PC-3 (cell line): Measurements from ENCODE around the gene ORC6.

Source experiments
- EZH2 ChIP-seq: fragments of 300-600 bp; sonication (generic); IDR thresholded peaks from one replicate; pipeline ENCODE4 v1.6.1; 2017; ENCODE audit warnings: antibody characterized with exemption, mild to moderate bottlenecking, low read length; ENCODE audit not compliant: unreplicated experiment
- TF ChIP-seq, protein P1 (sequence below): fragments of 300-600 bp; sonication (generic); conservative IDR thresholded peaks from 2 replicates; pipeline ENCODE4 v1.5.1; 2017; ENCODE audit warnings: antibody characterized with exemption, low read depth, mild to moderate bottlenecking, low read length

DNA sequence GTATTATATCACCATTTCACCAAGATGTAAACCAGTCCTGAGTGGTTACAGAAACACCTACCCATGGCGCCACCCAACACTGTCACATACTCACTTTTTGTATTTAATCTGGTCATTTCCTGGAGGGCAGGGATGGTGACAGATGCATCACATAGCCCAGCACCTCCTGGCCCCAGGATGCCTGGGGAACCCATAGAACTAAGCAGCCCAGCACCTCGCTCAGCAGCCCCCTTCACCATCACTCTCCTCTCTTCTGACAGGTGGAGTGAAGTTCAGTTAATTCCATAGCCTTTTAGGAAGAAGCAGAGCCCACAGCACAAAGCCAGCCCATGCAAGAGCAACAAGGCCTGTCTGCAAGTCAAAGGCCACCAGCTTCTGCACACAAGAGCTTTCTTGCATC is 31.2 kb downstream of the ORC6 start:
- no peak for TF ChIP-seq EZH2
- TF ChIP-seq, protein P1, sequence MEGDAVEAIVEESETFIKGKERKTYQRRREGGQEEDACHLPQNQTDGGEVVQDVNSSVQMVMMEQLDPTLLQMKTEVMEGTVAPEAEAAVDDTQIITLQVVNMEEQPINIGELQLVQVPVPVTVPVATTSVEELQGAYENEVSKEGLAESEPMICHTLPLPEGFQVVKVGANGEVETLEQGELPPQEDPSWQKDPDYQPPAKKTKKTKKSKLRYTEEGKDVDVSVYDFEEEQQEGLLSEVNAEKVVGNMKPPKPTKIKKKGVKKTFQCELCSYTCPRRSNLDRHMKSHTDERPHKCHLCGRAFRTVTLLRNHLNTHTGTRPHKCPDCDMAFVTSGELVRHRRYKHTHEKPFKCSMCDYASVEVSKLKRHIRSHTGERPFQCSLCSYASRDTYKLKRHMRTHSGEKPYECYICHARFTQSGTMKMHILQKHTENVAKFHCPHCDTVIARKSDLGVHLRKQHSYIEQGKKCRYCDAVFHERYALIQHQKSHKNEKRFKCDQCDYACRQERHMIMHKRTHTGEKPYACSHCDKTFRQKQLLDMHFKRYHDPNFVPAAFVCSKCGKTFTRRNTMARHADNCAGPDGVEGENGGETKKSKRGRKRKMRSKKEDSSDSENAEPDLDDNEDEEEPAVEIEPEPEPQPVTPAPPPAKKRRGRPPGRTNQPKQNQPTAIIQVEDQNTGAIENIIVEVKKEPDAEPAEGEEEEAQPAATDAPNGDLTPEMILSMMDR: no peak
